Upper lobe of left lung (tissue), 6 donors: Measurements from ENCODE around the gene LTBP1. TPM values are rescaled to one million over a fixed set of nuclear protein-coding genes. Genes with fewer than 3 reads are reported as not detected.

ENCODE experiments used
- ATAC-seq, 2 donors: fragments of 200-7000 bp; cut with Tn5 transposase; one replicate each; pipeline ENCODE4 v1.9.1; 2022; ENCODE audit warnings: mild to moderate bottlenecking in 2 of 2, moderate library complexity in 2 of 2; ENCODE audit not compliant: low FRiP score in 2 of 2
- DNase-seq, 2 donors: peaks; one replicate each; pipeline ENCODE4 v3.0.0-alpha.2; 2019 to 2020
- H3K27ac ChIP-seq, 4 donors: fragments of 200-600 bp; sonication (generic); one replicate each; pipeline ENCODE4 v1.5.1; 2016 to 2019
- H3K27me3 ChIP-seq, 4 donors: fragments of 200-600 bp; sonication (generic); one replicate each; pipeline ENCODE4 v1.5.1; 2017 to 2019
- H3K36me3 ChIP-seq, 4 donors: fragments of 200-600 bp; sonication (generic); one replicate each; pipeline ENCODE4 v1.5.1; 2016 to 2019
- H3K4me1 ChIP-seq, 4 donors: fragments of 200-600 bp; sonication (generic); one replicate each; pipeline ENCODE4 v1.5.1; 2018 to 2019
- H3K4me3 ChIP-seq, 4 donors: fragments of 200-600 bp; sonication (generic); one replicate each; pipeline ENCODE4 v1.5.1; 2017 to 2019; ENCODE audit warnings: mild to moderate bottlenecking in 2 of 4, moderate library complexity in 1 of 4
- H3K9me3 ChIP-seq, 4 donors: fragments of 200-600 bp; sonication (generic); one replicate each; pipeline ENCODE4 v1.5.1; 2018 to 2019
- EP300 ChIP-seq, 4 donors: sonication (generic); formaldehyde crosslinking; IDR thresholded peaks; one replicate each; pipeline ENCODE4 v1.5.1; 2017; ENCODE audit warnings: antibody characterized with exemption in 4 of 4, control low read depth in 2 of 4
- POLR2A ChIP-seq, 4 donors: fragments of 450-650 bp; IDR thresholded peaks; one replicate each; pipeline ENCODE4 v1.5.1; 2016 to 2017; ENCODE audit warnings: antibody characterized with exemption in 4 of 4, mild to moderate bottlenecking in 2 of 4
- POLR2AphosphoS5 ChIP-seq, 2 donors: sonication (generic); formaldehyde crosslinking; IDR thresholded peaks; one replicate each; pipeline ENCODE4 v1.5.1; 2017; ENCODE audit warnings: antibody characterized with exemption in 2 of 2
- WGBS, 2 donors: methylation state at CpG; one replicate each; pipeline ENCODE4 v1.1.5; 2017 to 2018; 5-methylcytosine and 5-hydroxymethylcytosine counted together
- total RNA-seq, 6 donors: library from RNA; depleted of rRNA in 4 of 6; stranded (reverse); fragments of >200 nt in 4 of 6; gene quantifications; one replicate each; pipeline versions ENCODE4 v1.1.0 to v1.2.1, GENCODE V29; 2016 to 2021
- TF ChIP-seq, protein P1 (sequence below), 6 experiments: fragments of 450-650 bp in 4 of 6; fragments of 200-600 bp in 2 of 6; sonication (generic) in 2 of 6; IDR thresholded peaks; one replicate each; pipeline ENCODE4 v1.5.1; 2016 to 2019; ENCODE audit warnings: antibody characterized with exemption in 6 of 6
- donor health status: DM: no; HTN: no; CAD: no; lungs with moderate emphysema.
- donor health status: DM: no; HTN: yes; CAD: no; lungs with severe emphysema.

The LTBP1 gene
- total RNA-seq, 6 donors from 2014 or later: 11.5 to 45.0 (median 27.1) TPM

DNA sequence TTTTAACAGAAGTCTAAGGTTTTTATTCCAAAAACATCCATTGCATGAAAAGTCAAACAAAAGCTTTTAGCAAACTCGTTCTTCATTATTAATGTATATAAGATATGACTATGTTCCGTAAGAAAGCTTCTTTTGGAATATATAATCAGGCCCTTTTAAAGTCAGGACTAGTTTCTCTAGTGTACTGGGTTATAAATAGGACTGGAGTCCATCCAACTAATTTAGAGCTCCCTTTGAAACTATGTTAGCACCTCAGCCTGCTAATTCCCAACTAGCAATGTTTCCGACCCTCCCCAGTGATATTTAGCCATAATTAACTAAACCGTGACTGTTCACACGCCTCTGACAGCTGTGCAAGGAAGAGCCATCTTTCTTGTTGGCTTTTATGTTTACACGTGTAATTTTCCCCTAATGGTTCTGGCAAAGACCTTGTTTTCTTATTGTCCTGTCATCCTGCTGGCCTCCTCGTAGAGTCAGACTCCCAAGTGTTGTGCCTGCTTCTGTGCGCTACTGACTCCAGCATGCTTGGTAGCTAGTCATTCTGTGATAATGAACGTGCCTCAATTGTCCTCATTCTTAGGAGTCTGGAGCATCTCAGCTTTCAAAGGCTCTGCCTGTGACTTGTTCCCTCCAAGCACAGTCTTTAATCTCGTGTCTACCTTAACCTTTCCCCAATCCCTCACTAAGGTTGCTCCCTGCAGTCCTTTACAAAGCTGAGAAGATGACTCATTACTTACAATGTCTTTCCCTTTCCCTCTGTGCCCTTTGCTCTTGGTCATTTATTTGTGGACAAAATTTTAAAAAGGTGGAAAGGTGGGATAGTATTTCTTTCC lies 357.5 kb downstream of the LTBP1 start:
- DNase-seq: no peak
- no peak for ATAC-seq
- Histone ChIP-seq H3K27me3 (no peaks in the 10 kb centered on the region), H3K36me3 (peaks cover 0 to 5% (median 0%) of the 10 kb centered on the region in 4 donors), H3K9me3 (no peaks in the 10 kb centered on the region), H3K4me1 (no peaks in the 10 kb centered on the region), H3K27ac (no peak overlapping the region), H3K4me3 (no peak overlapping the region)
- TF ChIP-seq POLR2A (IDR thresholded peaks at IDR 0.05) (no peak), POLR2AphosphoS5 (IDR thresholded peaks at IDR 0.05) (no peak), EP300 (IDR thresholded peaks at IDR 0.05) (no peak)
- WGBS, 2 donors: 80 to 90% methylated on average over 10 of the region's 10 CpGs

DNA sequence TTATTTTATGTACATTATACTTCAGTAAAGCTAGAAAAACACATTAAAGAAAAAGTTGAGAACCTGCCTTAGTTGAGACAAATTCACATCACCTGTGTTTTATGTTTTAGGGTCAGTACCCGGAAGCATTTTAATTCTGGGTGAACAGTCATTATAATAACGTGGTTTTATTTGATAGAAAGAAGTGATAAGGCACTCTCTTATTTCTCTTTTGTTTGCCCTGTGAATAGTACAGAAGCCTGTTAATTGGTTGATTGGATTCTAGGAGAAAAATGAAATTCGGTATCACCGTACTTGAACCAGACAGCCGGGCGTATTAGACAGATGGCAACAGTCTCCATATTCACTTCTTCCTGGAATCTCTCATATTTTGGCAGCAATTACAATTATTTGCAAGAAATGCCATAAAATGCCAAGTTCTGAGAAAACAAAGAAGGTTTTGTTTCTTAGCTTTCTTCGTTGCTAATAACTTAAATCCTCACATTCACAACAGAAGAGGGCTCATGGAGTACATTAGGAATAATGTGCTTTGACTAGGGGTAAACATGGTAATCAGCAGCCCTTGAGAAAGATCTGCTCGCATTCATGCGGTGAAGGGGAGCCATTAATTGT lies 361.0 kb downstream of the LTBP1 start:
- Histone ChIP-seq H3K9me3 (no peaks in the 10 kb centered on the region), H3K4me1 (no peaks in the 10 kb centered on the region), H3K27ac (no peak overlapping the region), H3K4me3 (no peak overlapping the region), H3K27me3 (no peaks in the 10 kb centered on the region), H3K36me3 (no peaks in the 10 kb centered on the region)
- WGBS, 2 donors: 88% methylated on average over 9 of the region's 9 CpGs
- DNase-seq (no peak), ATAC-seq (no peak)
- TF ChIP-seq, protein P1, sequence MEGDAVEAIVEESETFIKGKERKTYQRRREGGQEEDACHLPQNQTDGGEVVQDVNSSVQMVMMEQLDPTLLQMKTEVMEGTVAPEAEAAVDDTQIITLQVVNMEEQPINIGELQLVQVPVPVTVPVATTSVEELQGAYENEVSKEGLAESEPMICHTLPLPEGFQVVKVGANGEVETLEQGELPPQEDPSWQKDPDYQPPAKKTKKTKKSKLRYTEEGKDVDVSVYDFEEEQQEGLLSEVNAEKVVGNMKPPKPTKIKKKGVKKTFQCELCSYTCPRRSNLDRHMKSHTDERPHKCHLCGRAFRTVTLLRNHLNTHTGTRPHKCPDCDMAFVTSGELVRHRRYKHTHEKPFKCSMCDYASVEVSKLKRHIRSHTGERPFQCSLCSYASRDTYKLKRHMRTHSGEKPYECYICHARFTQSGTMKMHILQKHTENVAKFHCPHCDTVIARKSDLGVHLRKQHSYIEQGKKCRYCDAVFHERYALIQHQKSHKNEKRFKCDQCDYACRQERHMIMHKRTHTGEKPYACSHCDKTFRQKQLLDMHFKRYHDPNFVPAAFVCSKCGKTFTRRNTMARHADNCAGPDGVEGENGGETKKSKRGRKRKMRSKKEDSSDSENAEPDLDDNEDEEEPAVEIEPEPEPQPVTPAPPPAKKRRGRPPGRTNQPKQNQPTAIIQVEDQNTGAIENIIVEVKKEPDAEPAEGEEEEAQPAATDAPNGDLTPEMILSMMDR (IDR thresholded peaks at IDR 0.05): no peak
- TF ChIP-seq POLR2A (IDR thresholded peaks at IDR 0.05): no peak
- TF ChIP-seq POLR2AphosphoS5 (IDR thresholded peaks at IDR 0.05): no peak
- no peak for TF ChIP-seq EP300 (IDR thresholded peaks at IDR 0.05)

DNA sequence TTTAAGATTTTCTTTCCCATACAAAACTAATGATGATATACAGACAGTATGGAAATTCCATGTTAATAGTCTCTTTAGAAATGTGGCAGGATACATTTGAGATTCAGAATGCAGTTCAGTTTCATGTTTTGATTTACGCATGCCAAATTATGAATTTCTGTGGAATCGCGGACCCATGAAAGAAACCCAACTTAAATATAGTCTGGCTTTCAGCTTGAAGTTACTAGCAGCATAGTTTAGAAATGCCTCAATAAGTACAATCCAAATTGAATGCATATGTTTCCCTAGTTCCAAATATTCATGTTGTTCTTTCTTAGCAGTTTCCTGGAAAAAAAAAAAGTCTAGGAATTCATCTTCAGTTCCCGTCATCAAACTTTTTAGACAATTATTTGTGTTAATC lies 365.6 kb downstream of the LTBP1 start:
- Histone ChIP-seq H3K4me1 (no peaks in the 10 kb centered on the region), H3K9me3 (no peaks in the 10 kb centered on the region), H3K27ac (no peak overlapping the region), H3K27me3 (no peaks in the 10 kb centered on the region), H3K4me3 (no peak overlapping the region), H3K36me3 (no peaks in the 10 kb centered on the region)
- 91 to 94% methylated on average over 4 of the region's 4 CpGs for WGBS, 2 donors
- TF ChIP-seq POLR2AphosphoS5 (IDR thresholded peaks at IDR 0.05) (no peak), POLR2A (IDR thresholded peaks at IDR 0.05) (no peak), EP300 (IDR thresholded peaks at IDR 0.05) (no peak)
- TF ChIP-seq, protein P1 (IDR thresholded peaks at IDR 0.05): no peak
- DNase-seq (no peak), ATAC-seq (no peak)

DNA sequence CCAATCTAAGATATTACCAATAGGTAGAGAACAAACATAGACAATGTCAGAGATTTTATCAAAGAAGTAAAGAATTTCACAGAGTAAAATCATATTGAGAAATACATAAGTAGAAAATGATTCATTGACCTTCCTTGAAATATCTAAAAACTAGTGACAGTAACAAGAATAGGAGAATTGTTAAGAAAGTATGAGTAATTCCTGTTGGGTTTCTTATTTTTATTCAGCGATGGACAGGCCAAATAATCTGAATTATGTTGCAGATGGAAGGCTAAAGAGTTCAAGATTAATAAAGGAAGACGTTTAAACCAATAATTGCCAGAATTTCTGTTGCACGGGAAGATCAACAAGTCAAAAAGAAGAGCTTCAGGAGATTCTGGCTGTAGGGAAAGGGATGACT lies 366.3 kb downstream of the LTBP1 start:
- Histone ChIP-seq H3K4me1 (no peaks in the 10 kb centered on the region), H3K27me3 (no peaks in the 10 kb centered on the region), H3K27ac (no peak overlapping the region), H3K9me3 (no peaks in the 10 kb centered on the region), H3K4me3 (no peak overlapping the region), H3K36me3 (no peaks in the 10 kb centered on the region)
- WGBS, 2 donors: 93 to 94% methylated on average over 3 of the region's 3 CpGs
- TF ChIP-seq POLR2AphosphoS5 (IDR thresholded peaks at IDR 0.05): no peak
- TF ChIP-seq, protein P1 (IDR thresholded peaks at IDR 0.05): no peak
- TF ChIP-seq EP300 (IDR thresholded peaks at IDR 0.05): no peak
- TF ChIP-seq POLR2A (IDR thresholded peaks at IDR 0.05): no peak
- ATAC-seq: no peak
- DNase-seq: no peak

DNA sequence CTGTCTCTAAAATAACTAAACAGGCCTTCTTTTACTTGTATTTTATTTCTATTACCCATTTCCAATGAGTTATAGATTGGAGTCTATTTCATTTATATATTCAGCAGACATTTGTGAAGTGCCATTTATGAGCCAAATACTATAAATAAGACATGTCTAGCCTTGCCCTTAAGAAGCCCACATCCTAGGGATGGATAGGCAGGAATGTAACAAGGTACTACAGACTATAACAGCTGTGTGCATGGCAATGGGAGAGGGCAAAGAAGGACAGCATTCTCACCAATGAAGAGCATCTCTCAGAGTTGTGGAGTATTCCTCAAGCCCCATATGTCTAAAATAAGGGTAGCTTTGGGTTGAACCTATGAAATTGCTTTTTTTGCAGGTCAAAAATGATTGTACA lies 367.8 kb downstream of the LTBP1 start:
- TF ChIP-seq, protein P1 (IDR thresholded peaks at IDR 0.05): no peak
- TF ChIP-seq POLR2A (IDR thresholded peaks at IDR 0.05): no peak
- no peak for TF ChIP-seq POLR2AphosphoS5 (IDR thresholded peaks at IDR 0.05)
- no peak for TF ChIP-seq EP300 (IDR thresholded peaks at IDR 0.05)
- H3K27me3 ChIP-seq: no peaks in the 10 kb centered on the region
- H3K4me3 ChIP-seq: no peak overlapping the region
- DNase-seq (no peak), ATAC-seq (no peak)
- H3K4me1 ChIP-seq: no peaks in the 10 kb centered on the region
- no peak overlapping the region for H3K27ac ChIP-seq
- no peaks in the 10 kb centered on the region for H3K9me3 ChIP-seq
- no peaks in the 10 kb centered on the region for H3K36me3 ChIP-seq
